Mucosa of descending colon (tissue), 3 donors: ENCODE data around the gene EGLN3. TPM values are rescaled to one million over a fixed set of nuclear protein-coding genes. Genes with fewer than 3 reads are reported as not detected.

Experiments
- ATAC-seq: fragments of 200-7000 bp; cut with Tn5 transposase; one replicate; pipeline ENCODE4 v1.9.1; 2020; ENCODE audit warnings: mild to moderate bottlenecking, moderate library complexity
- DNase-seq, 3 donors: peaks; one replicate each; pipeline ENCODE4 v3.0.0-alpha.2; 2020
- H3K36me3 ChIP-seq: fragments of 200-600 bp; one replicate; pipeline ENCODE4 v1.8.0; 2021; ENCODE audit warnings: low read depth, mild to moderate bottlenecking
- H3K4me1 ChIP-seq: fragments of 200-600 bp; one replicate; pipeline ENCODE4 v1.8.0; 2021; ENCODE audit warnings: low read depth, mild to moderate bottlenecking
- H3K4me3 ChIP-seq: fragments of 200-600 bp; one replicate; pipeline ENCODE4 v1.8.0; 2021; ENCODE audit warnings: mild to moderate bottlenecking
- H3K9me3 ChIP-seq: fragments of 200-600 bp; one replicate; pipeline ENCODE4 v1.8.0; 2021; ENCODE audit warnings: mild to moderate bottlenecking
- CTCF ChIP-seq: fragments of 200-600 bp; IDR thresholded peaks from one replicate; pipeline ENCODE4 v1.8.0; 2022; ENCODE audit warnings: antibody characterized with exemption, mild to moderate bottlenecking
- intact Hi-C, 2 donors: fragments of 100-400 bp; cut with DNase I in 1 of 2; cut with micrococcal nuclease in 1 of 2; formaldehyde crosslinking; loops; one replicate each; pipeline versions ENCODE4 v1.11.0 to v1.11.1; 2022; cut with DNase I, micrococcal nuclease
- total RNA-seq, 3 donors: library from RNA; stranded (reverse); fragmentation: NEBNext Ultra II Directional in 2 of 3; extraction: Animal tissue kit (Norgen Biotek cat#: 25700) in 2 of 3; gene quantifications; one replicate each; pipeline versions ENCODE4 v1.2.1 to v1.2.4, GENCODE V29; 2021 to 2023
- donor health status: DM: no; HTN: no; CAD: no; lungs with moderate emphysema.
- donor health status: DM: no; HTN: no; CAD: no.
- donor health status: DM: no; HTN: yes; CAD: no.

Gene EGLN3
- total RNA-seq, 3 donors from 2014 or later, result 50.8 to 140 (median 72.8) TPM

GRCh38 chr14:33940561-33941011 is 10.3 kb downstream of the EGLN3 start:
- Histone ChIP-seq H3K4me1 (peaks cover 27% of the 10 kb centered on the region), H3K9me3 (no peaks in the 10 kb centered on the region), H3K36me3 (no peaks in the 10 kb centered on the region), H3K4me3 (no peak overlapping the region)
- ATAC-seq, result no peak
- no peak for TF ChIP-seq CTCF
- intact Hi-C loops, result no loop called here
- no peak for DNase-seq

GRCh38 chr14:33938131-33938949 is 12.5 kb downstream of the EGLN3 start:
- ATAC-seq, result peak; percentile 91
- no peaks in the 10 kb centered on the region for H3K9me3 ChIP-seq
- no peaks in the 10 kb centered on the region for H3K36me3 ChIP-seq
- peaks cover 29% of the 10 kb centered on the region for H3K4me1 ChIP-seq
- TF ChIP-seq CTCF, result no peak
- no peak overlapping the region for H3K4me3 ChIP-seq
- intact Hi-C loops, result no loop called here
- peak; percentile 80 to 86 (median 84) for DNase-seq

- H3K36me3 ChIP-seq, result no peaks in the 10 kb centered on the region
- H3K4me1 ChIP-seq, result peaks cover 23% of the 10 kb centered on the region
- no peaks in the 10 kb centered on the region for H3K9me3 ChIP-seq
- intact Hi-C loops, result no loop called here
- DNase-seq (no peak), ATAC-seq (no peak)
- TF ChIP-seq CTCF, result no peak
- no peak overlapping the region for H3K4me3 ChIP-seq
Observed at GRCh38 chr14:33936391-33936790, 14.5 kb downstream of the EGLN3 start.

GRCh38 chr14:33934938-33935337 is 15.9 kb downstream of the EGLN3 start:
- no peak for DNase-seq
- peaks cover 23% of the 10 kb centered on the region for H3K4me1 ChIP-seq
- no peak for ATAC-seq
- no peak overlapping the region for H3K4me3 ChIP-seq
- intact Hi-C loops, result no loop called here
- TF ChIP-seq CTCF, result no peak
- no peaks in the 10 kb centered on the region for H3K36me3 ChIP-seq
- no peaks in the 10 kb centered on the region for H3K9me3 ChIP-seq

- no peak for TF ChIP-seq CTCF
- ATAC-seq, result peak; percentile 57
- Histone ChIP-seq H3K36me3 (no peaks in the 10 kb centered on the region), H3K4me3 (no peak overlapping the region), H3K9me3 (no peaks in the 10 kb centered on the region), H3K4me1 (peaks cover 20% of the 10 kb centered on the region)
- intact Hi-C loops, result no loop called here
- peak in 1 of 3 donors; percentile 31 for DNase-seq
Observed at GRCh38 chr14:33934043-33934750, 16.7 kb downstream of the EGLN3 start.
